22Rv1 (cell line): Measurements from ENCODE around the gene ACACA.
A peak's percentile ranks its signal among the peaks of the same experiment; 100 is the strongest.

Experiments used
- CTCF ChIP-seq: fragments of 450-650 bp; IDR thresholded peaks from 2 replicates; pipeline ENCODE4 v1.5.1; 2017; ENCODE audit warnings: mild to moderate bottlenecking
- ZFX ChIP-seq: fragments of 450-650 bp; IDR thresholded peaks from 2 replicates; pipeline ENCODE4 v1.6.1; 2017; ENCODE audit warnings: antibody characterized with exemption, borderline replicate concordance

- TF ChIP-seq CTCF (peak; percentile 26; the same call in 1 of the 2 replicates), ZFX (no peak)
Observed at GRCh38 chr17:37438141-37438540, 31.5 kb upstream of the ACACA start.
